ENCODE measurements around the gene ZMIZ1.

DNA sequence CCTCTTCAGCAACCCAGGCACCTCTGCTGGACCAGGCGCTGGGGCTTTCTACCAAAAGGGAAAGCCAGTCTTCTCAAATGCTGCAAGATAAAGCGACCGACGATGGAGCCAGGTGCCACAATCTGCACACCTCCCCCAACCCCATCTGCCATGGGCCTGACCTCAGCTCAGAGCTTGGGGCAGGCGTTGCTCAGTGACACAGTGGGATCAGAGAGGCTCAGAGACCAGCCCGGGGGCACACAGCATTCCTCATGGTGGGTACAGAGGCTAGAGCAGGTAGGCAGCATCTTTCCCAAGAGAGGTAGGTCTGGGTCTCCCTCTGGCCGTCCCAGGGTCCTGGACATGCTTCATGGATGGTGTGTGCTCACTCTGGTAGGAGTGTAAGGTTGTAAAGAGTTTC is 56.3 kb downstream of the ZMIZ1 start:
- TF ChIP-seq ZNF792 (tag by site-specific recombination; IDR thresholded peaks at IDR 0.05) (no peak), ZNF184 (tag by site-specific recombination; IDR thresholded peaks at IDR 0.05) (no peak), GFI1B (tag by site-specific recombination; IDR thresholded peaks at IDR 0.05) (no peak), ZNF133 (tag by site-specific recombination; IDR thresholded peaks at IDR 0.05) (no peak), ZNF202 (tag by site-specific recombination; IDR thresholded peaks at IDR 0.05; ENCODE audit: borderline replicate concordance) (no peak)
- TF ChIP-seq, protein P1, sequence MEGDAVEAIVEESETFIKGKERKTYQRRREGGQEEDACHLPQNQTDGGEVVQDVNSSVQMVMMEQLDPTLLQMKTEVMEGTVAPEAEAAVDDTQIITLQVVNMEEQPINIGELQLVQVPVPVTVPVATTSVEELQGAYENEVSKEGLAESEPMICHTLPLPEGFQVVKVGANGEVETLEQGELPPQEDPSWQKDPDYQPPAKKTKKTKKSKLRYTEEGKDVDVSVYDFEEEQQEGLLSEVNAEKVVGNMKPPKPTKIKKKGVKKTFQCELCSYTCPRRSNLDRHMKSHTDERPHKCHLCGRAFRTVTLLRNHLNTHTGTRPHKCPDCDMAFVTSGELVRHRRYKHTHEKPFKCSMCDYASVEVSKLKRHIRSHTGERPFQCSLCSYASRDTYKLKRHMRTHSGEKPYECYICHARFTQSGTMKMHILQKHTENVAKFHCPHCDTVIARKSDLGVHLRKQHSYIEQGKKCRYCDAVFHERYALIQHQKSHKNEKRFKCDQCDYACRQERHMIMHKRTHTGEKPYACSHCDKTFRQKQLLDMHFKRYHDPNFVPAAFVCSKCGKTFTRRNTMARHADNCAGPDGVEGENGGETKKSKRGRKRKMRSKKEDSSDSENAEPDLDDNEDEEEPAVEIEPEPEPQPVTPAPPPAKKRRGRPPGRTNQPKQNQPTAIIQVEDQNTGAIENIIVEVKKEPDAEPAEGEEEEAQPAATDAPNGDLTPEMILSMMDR (tag by site-specific recombination; IDR thresholded peaks at IDR 0.05) = no peak

All from HEK293 (cell line).